Activated gamma-delta T cell (primary cell): ENCODE results near the gene CPLANE2.
"Not testable (repeated sequence)": the region's sequence is repeated elsewhere in the genome, so short reads cannot be mapped to it uniquely, and the experiment has no call there.

Experiments used
- DNase-seq: peaks from one replicate; lab custom pipeline; 2025; lab: John Stamatoyannopoulos, UW

CPLANE2 gene

GRCh38 chr1:16248603-16249516, 11.9 kb upstream of the CPLANE2 start:
- DNase-seq: no peak

- DNase-seq: no peak
These were observed 11.0 kb upstream of the CPLANE2 start for GRCh38 chr1:16248007-16248436.

- no peak for DNase-seq
These were observed 10.5 kb upstream of the CPLANE2 start for GRCh38 chr1:16247441-16247840.

GRCh38 chr1:16246961-16247360, 10.0 kb upstream of the CPLANE2 start:
- no peak for DNase-seq

- not testable (repeated sequence) for DNase-seq
These were observed 9.3 kb upstream of the CPLANE2 start for GRCh38 chr1:16246239-16246638.

- DNase-seq: no peak
These were observed 8.7 kb upstream of the CPLANE2 start for GRCh38 chr1:16245476-16246196.

GRCh38 chr1:16244650-16245285, 7.8 kb upstream of the CPLANE2 start:
- no peak for DNase-seq

GRCh38 chr1:16243936-16244649, 7.1 kb upstream of the CPLANE2 start:
- no peak for DNase-seq

- DNase-seq: no peak
These were observed 6.2 kb upstream of the CPLANE2 start for GRCh38 chr1:16243215-16243610.

GRCh38 chr1:16242556-16243214, 5.7 kb upstream of the CPLANE2 start:
- DNase-seq: no peak

GRCh38 chr1:16241221-16241708, 4.3 kb upstream of the CPLANE2 start:
- no peak for DNase-seq

GRCh38 chr1:16239972-16240491, 3.0 kb upstream of the CPLANE2 start:
- no peak for DNase-seq

GRCh38 chr1:16237343-16237830, 404 bp upstream of the CPLANE2 start:
- DNase-seq: no peak

- no peak for DNase-seq
These were observed 956 bp downstream of the CPLANE2 start for GRCh38 chr1:16235944-16236510.

GRCh38 chr1:16235347-16235746, 1.6 kb downstream of the CPLANE2 start:
- DNase-seq: no peak

- no peak for DNase-seq
These were observed 3.6 kb downstream of the CPLANE2 start for GRCh38 chr1:16233431-16233830.

GRCh38 chr1:16232316-16232710, 4.7 kb downstream of the CPLANE2 start:
- DNase-seq: no peak

GRCh38 chr1:16231331-16232315, 5.4 kb downstream of the CPLANE2 start:
- no peak for DNase-seq

GRCh38 chr1:16230744-16231143, 6.2 kb downstream of the CPLANE2 start:
- DNase-seq: no peak
